HG02970 (cell line): ENCODE measurements around the gene ANKRD33B.
A peak's percentile ranks its signal among the peaks of the same experiment; 100 is the strongest.
"Not testable (repeated sequence)": the region's sequence is repeated elsewhere in the genome, so short reads cannot be mapped to it uniquely, and the experiment has no call there.

Experiments used
- ATAC-seq: cut with Tn5 transposase; IDR thresholded peaks from one replicate; pipeline ENCODE4 v1.9.1; 2021; ENCODE audit warnings: mild to moderate bottlenecking, moderate library complexity, moderate number of reproducible peaks; ENCODE audit not compliant: unreplicated experiment, low FRiP score

The ANKRD33B gene

GRCh38 chr5:10591159-10591558 lies 27.3 kb downstream of the ANKRD33B start:
- ATAC-seq = no peak

DNA sequence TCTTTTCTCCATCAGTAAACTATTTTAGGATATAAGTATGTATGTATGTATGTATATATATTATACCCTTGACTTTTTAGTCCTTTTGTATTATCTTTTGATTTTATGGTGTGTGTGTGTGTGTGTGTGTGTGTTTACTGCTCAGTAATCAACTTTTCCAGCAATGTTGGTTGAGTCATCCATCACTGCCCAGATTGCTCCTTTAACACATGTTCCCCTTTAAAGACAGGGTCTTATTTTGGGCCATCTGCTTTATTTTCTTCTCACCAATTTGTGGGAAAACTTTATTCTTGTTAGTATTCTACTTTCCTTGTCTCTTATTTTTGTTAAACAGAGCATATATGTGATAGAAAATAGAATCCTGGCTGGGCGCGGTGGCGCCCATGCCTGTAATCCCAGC lies 28.1 kb downstream of the ANKRD33B start:
- no peak for ATAC-seq

GRCh38 chr5:10592601-10593000 lies 28.7 kb downstream of the ANKRD33B start:
- no peak for ATAC-seq

- ATAC-seq = no peak
Measured at GRCh38 chr5:10593531-10594181, 29.8 kb downstream of the ANKRD33B start.

GRCh38 chr5:10594591-10595210 lies 30.8 kb downstream of the ANKRD33B start:
- ATAC-seq = no peak

- no peak for ATAC-seq
Measured at GRCh38 chr5:10595293-10595671, 31.4 kb downstream of the ANKRD33B start.

DNA sequence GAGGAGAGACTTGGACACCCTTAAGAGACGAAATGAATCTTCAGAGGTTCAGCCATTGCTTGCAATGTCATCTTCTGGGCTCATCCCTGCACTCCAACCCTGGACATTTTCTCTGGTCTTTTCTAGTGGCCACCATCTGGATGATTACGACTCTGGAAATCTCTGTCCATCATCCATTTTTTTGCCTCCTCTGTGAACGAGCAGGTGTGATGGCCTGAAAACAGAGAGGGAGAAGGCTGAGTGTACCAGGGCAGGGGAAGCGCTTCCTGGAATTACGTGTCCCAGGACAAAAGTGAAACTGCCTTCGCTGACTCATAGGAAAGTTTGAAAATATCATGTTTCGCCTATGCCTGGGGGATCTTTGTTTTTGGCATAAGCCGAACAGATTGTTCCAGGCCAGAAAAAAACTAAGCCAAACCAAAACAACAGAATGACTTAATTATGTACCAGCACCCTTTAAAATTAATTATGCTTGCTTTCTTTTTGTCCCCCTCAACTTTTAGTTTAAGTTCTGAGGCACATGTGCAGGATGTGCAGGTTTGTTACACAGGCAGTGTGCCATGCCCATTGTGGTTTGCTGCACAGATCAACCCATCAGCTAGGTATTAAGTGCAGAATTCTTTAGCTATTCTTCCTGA lies 31.9 kb downstream of the ANKRD33B start:
- no peak for ATAC-seq

- ATAC-seq = no peak
Measured at GRCh38 chr5:10596310-10596703, 32.4 kb downstream of the ANKRD33B start.

DNA sequence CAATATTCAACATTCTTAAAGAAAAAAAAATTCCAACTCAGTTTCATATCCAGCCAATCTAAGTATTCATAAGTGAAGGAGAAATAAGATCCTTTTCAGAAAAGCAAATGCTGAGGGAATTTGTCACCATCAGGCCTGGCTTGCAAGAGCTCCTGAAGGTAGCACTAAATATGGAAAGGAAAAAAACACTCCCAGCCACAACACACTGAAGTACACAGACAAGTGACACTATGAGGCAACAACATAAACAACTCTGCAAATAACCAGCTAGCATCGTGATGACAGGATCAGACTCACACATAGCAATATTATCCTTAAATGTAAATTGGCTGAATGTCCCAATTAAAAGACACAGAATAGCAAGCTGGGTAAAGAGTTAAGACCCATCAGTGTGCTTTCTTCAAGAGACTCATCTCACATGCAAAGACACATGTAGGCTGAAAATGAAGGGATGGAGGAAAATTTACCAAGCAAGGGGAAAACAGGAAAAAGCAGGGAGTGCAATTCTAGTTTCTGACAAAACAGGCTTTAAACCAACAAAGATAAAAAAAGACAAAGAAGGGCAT lies 33.1 kb downstream of the ANKRD33B start:
- no peak for ATAC-seq

GRCh38 chr5:10599113-10599512 lies 35.2 kb downstream of the ANKRD33B start:
- ATAC-seq = no peak

DNA sequence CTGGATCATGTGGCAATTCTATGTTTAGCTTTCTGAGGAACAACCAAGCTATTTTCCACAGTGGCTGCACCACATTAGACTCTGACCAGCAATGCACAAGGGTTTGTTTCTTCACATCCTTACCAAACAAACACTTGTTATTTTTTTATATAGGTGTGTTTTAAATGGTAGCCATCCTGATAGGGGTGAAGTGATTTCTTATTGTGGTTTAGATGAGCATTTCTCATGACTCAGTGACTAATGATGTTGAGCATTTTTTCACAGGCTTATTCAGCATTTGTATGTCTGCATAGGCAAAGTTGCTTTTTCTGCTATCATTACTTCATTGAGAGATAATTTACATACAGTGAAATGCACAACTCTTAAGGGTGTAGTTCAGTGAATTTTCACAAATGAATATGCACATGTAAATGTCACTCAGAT lies 36.0 kb downstream of the ANKRD33B start:
- no peak for ATAC-seq

DNA sequence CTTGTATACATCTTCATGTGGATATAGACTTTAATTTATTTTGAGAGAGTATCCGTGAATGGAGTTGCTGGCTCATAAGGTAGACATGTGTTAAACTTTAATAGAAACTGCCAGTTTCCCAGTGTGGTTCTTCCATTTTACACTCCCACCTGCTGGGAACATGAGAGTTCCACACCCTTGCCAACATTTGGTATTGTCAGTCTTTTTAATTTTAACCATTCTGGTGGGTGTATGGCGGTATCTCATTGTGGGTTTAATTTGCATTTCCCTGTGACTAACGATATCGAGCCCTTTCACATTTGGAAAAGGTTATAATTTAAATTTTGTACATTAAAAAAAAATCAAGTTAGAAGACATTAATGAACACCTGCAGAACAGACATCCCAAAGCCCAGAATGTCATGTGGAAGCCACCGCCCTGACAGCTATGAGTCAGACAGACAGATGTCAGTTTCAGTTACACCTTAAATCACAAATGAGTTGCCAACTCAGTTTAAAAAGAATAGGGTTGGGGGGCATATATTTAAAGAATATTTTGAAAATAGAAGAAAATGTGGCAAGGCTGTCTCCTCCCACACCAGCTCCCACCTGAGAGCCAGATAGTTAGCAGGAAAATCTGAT lies 36.9 kb downstream of the ANKRD33B start:
- peak; percentile 52 for ATAC-seq

- ATAC-seq = peak; percentile 33
Measured at GRCh38 chr5:10601246-10602030, 37.6 kb downstream of the ANKRD33B start.

DNA sequence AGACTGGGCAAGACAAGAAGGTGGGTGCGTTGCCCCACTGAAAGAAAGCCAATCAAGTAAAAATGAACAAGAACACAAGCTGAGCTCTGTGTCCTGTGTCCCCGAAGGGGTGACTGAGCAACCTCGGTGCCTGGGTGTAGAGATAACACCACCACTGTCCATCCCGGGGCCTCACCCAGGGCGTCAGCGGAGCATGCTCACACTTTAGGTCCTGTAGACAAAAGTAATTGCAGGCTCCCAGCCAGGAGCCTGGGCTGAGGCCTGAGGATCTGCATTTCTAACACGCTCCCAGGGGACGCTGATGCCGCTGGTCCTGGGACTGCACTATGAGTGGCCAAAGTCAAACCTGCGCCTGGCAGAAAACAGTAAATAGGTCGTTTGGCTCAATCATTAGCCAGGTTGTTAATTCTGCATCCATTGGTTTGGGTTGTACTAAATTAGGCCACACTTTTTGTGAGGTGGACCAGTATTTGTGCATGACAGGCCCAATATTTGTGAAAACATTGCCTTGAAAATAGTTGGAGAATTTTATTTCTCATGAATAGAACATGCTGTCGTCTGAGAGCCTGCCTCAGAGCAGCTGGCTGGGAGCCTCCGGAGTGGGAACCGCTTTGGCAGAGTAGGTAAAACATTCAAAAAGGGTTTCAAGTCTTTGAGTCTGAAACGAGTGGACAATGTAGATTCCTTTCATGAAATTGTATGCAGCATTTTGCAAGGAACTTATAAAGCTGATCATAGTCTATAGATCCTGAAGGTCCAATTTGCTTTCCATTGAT lies 38.3 kb downstream of the ANKRD33B start:
- ATAC-seq = no peak

DNA sequence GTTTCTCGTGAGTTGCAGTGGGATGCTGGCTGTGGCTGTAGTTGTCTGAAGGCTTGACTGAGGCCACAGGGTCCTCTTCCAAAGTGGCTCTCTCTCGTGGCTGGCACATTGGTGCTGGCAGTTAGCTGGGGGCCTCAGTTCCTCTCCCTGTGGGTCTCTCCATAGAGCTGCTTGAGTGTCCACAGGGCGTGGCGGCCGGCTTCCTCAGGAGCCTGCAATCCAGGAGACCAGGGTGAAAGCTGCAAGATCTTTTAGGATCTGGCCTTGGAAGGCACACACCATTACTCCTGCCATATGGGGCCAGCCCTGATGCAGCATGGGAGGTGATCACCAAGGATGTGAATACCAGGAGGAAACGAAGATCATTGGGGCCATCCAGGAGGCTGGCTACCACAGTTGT lies 41.1 kb downstream of the ANKRD33B start:
- no peak for ATAC-seq

DNA sequence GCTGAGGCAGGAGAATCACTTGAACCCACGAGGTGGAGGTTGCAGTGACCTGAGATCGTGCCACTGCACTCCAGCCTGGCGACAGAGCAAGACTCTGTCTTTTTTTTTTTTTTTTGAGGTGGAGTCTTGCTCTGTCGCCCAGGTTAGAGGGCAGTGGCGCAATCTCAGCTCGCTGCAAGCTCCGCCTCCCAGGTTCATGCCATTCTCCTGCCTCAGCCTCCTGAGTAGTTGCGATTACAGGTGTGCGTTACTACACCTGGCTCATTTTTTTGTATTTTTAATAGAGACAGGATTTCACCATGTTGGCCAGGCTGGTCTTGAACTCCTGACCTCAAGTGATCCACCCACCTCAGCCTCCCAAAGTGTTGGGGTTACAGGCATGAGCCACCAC lies 42.8 kb downstream of the ANKRD33B start:
- ATAC-seq = not testable (repeated sequence)

DNA sequence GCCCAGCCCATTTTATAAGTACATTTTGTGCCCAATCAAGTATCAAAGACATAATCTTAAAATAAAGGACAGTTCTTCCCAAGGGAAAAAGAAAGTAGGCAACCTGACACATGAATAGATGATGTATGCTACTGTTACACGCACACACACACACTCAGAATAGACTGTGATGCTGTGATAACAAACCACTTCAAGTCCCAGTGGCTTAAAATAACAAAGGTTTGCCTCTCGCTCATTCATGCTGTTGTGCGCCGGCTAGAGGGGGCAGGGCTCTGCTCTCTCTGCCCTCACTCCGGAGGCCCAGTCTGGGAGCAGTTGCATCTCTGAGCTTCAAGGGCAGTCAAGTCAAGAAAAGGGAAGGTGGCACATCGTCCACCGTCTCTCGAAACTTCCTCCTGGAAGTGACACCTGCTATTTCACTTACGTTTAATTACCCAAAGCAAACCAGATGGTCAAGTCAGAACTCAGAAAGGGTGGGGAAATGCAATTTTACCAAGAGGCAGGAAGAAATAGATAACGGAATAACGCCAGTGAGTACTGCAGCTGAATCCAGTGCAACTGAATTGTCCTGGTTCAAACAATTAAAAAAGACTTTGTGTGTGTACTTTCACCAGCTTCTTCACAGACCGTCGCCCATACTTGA lies 43.3 kb downstream of the ANKRD33B start:
- ATAC-seq = peak; percentile 74

- ATAC-seq = peak; percentile 60
Measured at GRCh38 chr5:10607666-10608073, 43.8 kb downstream of the ANKRD33B start.

DNA sequence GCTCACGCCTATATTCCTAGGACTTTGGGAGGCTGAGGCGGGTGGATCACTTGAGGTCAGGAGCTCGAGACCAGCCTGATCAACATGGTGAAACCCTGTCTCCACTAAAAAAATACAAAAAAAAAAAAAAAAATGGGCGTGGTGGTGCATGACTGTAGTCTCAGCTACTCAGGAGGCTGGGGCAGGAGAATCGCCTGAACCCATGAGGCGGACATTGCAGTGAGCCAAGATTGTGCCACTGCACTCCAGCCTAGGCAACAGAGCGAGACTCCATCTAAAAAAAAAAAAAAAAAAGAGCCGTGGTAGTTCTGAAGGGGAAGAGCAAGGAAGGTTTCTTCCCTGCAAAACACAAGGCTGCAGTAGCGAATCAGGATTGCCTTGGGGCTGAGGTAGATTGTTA lies 44.2 kb downstream of the ANKRD33B start:
- ATAC-seq = not testable (repeated sequence)
